Measurements from ENCODE around the gene LYPLA2.
A peak's percentile ranks its signal among the peaks of the same experiment; 100 is the strongest.
"Not testable (repeated sequence)": the region's sequence is repeated elsewhere in the genome, so short reads cannot be mapped to it uniquely, and the experiment has no call there.

LYPLA2 gene

GRCh38 chr1:23825762-23826522 lies 35.0 kb downstream of the LYPLA2 start:
- DNase-seq, result peak in 1 of 58 donors; percentile 31

- DNase-seq, result not testable (repeated sequence)
These were observed 35.6 kb downstream of the LYPLA2 start for GRCh38 chr1:23826590-23826989.

GRCh38 chr1:23827717-23828116 lies 36.8 kb downstream of the LYPLA2 start:
- no peak for DNase-seq

- not testable (repeated sequence) for DNase-seq
These were observed 43.2 kb downstream of the LYPLA2 start for GRCh38 chr1:23834156-23834555.

- no peak for DNase-seq
These were observed 45.1 kb downstream of the LYPLA2 start for GRCh38 chr1:23836037-23836436.

- no peak for DNase-seq
These were observed 47.0 kb downstream of the LYPLA2 start for GRCh38 chr1:23837908-23838307.

GRCh38 chr1:23838401-23838866 lies 47.5 kb downstream of the LYPLA2 start:
- DNase-seq, result peak in 32 of 58 donors; percentile 2 to 50 (median 17)

- DNase-seq, result no peak
These were observed 52.7 kb downstream of the LYPLA2 start for GRCh38 chr1:23843644-23844043.
